ENCODE data around the gene GAGE10. TPM values are rescaled to one million over a fixed set of nuclear protein-coding genes. Genes with fewer than 3 reads are reported as not detected.

GAGE10 gene
- polyA plus RNA-seq, 2 of the 4 experiments (the other 2 are of a cell fraction) = not detected

DNA sequence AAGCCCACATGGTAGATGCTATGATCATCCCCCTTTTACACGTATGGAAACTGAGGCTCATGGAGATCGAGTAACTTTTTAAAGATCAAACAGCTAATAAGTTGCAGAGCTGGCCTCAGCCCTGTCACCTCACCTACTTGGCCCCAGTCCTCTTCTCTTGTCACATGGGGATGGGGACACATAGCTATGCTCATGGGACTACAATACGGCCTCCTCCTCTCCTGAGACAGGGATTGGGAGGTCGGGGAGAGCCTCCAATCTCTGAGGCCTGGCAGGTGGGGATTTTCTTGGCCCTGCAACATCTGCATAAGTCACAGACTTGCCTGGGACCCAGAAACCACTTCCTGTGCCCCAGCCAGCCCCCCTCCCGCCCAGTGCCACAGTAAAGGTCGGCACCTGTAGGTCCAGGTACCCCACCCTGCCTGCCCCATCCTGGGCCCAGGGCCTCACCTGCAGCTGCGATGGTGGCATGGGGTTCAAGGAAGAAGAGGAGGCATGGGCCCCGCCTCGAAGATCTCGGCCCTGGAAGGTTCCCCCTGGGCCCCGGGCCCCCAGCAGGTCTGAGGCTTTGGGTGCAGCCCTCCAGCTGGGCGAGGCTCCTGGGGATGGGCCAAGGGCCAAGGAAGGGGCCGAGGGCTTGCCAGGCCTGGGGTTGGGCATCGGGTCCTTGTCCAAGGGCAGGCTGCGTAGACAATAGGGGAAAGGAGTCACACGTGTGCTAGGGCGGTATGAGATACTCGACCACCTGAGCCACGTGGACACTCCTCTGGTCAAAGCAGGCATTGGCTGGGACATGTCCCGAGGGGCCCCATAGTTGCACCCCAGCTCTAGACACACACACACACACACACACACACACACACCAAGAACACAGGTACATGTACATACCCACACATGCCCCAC, 45.3 kb upstream of the GAGE10 start:
- H3K27ac ChIP-seq = no peak overlapping the region
- FAIRE-seq = no peak
- CTCF ChIA-PET = interaction anchor here (1.0 kb wide), 1 partner anchor 65 kb away, joined by 3 read pairs; no protein-coding TSS in a partner anchor
- TF ChIP-seq PHF8 (IDR thresholded peaks at IDR 0.05; ENCODE audit: borderline replicate concordance, low read depth) (no peak), E2F6 (IDR thresholded peaks at IDR 0.05; ENCODE audit: borderline replicate concordance, low read depth) (no peak), EHF (CRISPR knock-in tag; IDR thresholded peaks at IDR 0.05) (no peak)
- POLR2A ChIA-PET = no interaction called here
- H3K4me3 ChIP-seq = no peak overlapping the region
- no peak for ATAC-seq
- no peaks in the 10 kb centered on the region for H3K4me1 ChIP-seq
- H3K9me3 ChIP-seq = no peaks in the 10 kb centered on the region
- no peak overlapping the region for H3K4me2 ChIP-seq
- WGBS (ENCODE audit: missing lambda C conversion rate) = 70% methylated on average over 7 of the region's 20 CpGs
- DNase-seq (ENCODE audit: low read depth in 1 of 2, low spot score in 1 of 2) = no peak

DNA sequence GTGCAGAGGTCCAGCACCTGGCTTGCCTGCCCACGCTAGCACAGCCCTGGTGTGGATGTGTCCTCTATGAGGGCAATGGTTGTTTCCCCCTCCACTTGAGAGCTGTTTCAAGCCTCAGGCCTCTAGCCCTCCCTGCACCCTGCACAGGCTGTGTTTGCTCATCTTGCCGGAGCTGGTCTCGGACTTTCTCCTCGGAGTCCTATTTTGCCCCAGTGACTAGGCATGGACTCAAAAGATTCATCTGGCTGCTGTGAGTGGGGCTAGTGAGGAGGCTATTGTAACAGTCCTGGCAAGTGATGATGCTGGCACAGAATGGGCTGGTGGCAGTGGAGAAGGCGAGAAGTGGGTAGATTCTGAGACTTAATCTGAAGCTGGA, 44.7 kb upstream of the GAGE10 start:
- no peak for ATAC-seq
- POLR2A ChIA-PET = interaction anchor here (0.6 to 0.7 kb wide), 2 partner anchors 9 to 64 kb away, joined by 3 to 5 read pairs; no protein-coding TSS in a partner anchor
- Histone ChIP-seq H3K4me1 (no peaks in the 10 kb centered on the region), H3K4me3 (no peak overlapping the region), H3K4me2 (no peak overlapping the region), H3K9me3 (no peaks in the 10 kb centered on the region), H3K27ac (no peak overlapping the region)
- no peak for FAIRE-seq
- TF ChIP-seq ESRRA (IDR thresholded peaks at IDR 0.05; ENCODE audit: borderline replicate concordance, low read length) (no peak), KDM5A (IDR thresholded peaks at IDR 0.05) (no peak), FOSB (CRISPR knock-in tag; IDR thresholded peaks at IDR 0.05) (no peak), HEYL (CRISPR knock-in tag; IDR thresholded peaks at IDR 0.05) (no peak), NFE2L2 (conservative IDR thresholded peaks at IDR 0.05; ENCODE audit: low read length) (no peak), POLR2AphosphoS2 (conservative IDR thresholded peaks at IDR 0.05; ENCODE audit: low read length) (no peak), PHF8 (IDR thresholded peaks at IDR 0.05; ENCODE audit: borderline replicate concordance, low read depth) (no peak), CTCF (IDR thresholded peaks at IDR 0.05) (no peak), ZNF302 (CRISPR knock-in tag; IDR thresholded peaks at IDR 0.05) (no peak), MAZ (IDR thresholded peaks at IDR 0.05; ENCODE audit: borderline replicate concordance, low read depth, low read length) (no peak), GATA3 (IDR thresholded peaks at IDR 0.05; ENCODE audit: borderline replicate concordance) (no peak), CBX8 (IDR thresholded peaks at IDR 0.05) (no peak), MAFK (IDR thresholded peaks at IDR 0.05; ENCODE audit: partially characterized antibody) (no peak)
- TF ChIP-seq, protein P1, sequence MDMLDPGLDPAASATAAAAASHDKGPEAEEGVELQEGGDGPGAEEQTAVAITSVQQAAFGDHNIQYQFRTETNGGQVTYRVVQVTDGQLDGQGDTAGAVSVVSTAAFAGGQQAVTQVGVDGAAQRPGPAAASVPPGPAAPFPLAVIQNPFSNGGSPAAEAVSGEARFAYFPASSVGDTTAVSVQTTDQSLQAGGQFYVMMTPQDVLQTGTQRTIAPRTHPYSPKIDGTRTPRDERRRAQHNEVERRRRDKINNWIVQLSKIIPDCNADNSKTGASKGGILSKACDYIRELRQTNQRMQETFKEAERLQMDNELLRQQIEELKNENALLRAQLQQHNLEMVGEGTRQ (IDR thresholded peaks at IDR 0.05) = no peak
- TF ChIP-seq, protein P2, sequence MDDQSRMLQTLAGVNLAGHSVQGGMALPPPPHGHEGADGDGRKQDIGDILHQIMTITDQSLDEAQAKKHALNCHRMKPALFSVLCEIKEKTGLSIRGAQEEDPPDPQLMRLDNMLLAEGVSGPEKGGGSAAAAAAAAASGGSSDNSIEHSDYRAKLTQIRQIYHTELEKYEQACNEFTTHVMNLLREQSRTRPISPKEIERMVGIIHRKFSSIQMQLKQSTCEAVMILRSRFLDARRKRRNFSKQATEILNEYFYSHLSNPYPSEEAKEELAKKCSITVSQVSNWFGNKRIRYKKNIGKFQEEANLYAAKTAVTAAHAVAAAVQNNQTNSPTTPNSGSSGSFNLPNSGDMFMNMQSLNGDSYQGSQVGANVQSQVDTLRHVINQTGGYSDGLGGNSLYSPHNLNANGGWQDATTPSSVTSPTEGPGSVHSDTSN (IDR thresholded peaks at IDR 0.05) = no peak
- TF ChIP-seq, protein P3, sequence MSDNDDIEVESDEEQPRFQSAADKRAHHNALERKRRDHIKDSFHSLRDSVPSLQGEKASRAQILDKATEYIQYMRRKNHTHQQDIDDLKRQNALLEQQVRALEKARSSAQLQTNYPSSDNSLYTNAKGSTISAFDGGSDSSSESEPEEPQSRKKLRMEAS (IDR thresholded peaks at IDR 0.05) = no peak
- CTCF ChIA-PET = interaction anchor here (0.7 to 1.0 kb wide), 2 partner anchors 9 to 66 kb away, joined by 3 read pairs; no protein-coding TSS in a partner anchor
- DNase-seq (ENCODE audit: low read depth in 1 of 2, low spot score in 1 of 2) = no peak
- WGBS (ENCODE audit: missing lambda C conversion rate) = 81% methylated on average over 4 of the region's 5 CpGs
